PC-3 (cell line): Measurements from ENCODE around the gene C2CD4A. TPM values are rescaled to one million over a fixed set of nuclear protein-coding genes. Genes with fewer than 3 reads are reported as not detected.

ENCODE experiments used
- ATAC-seq: fragments of 200-7000 bp; cut with Tn5 transposase; 2 replicates; pipeline ENCODE4 v1.9.1; 2020; ENCODE audit warnings: mild to moderate bottlenecking, moderate library complexity
- BruUV-seq: library from RNA; stranded (reverse); fragments of 400-500 nt; replicated peaks from 2 replicates; lab custom pipeline; 2021; lab: Mats Ljungman, UMichigan
- CTCF ChIA-PET: fragments of 300-600 bp; sonication (Branson Sonifier 250); formaldehyde crosslinking; loops from one replicate; lab custom pipeline; 2022; ENCODE audit warnings: antibody characterized with exemption; lab: Charles Lee
- POLR2A ChIA-PET: fragments of 300-600 bp; sonication (Branson Sonifier 250); formaldehyde crosslinking; loops from one replicate; lab custom pipeline; 2022; ENCODE audit warnings: antibody characterized with exemption; ENCODE audit not compliant: unreplicated experiment; lab: Charles Lee
- DNase-seq: peaks from one replicate; pipeline ENCODE4 v3.0.0-alpha.2; 2015
- H2AFZ ChIP-seq: fragments of 300-600 bp; sonication (generic); 2 replicates; pipeline ENCODE4 v1.6.0; 2016; ENCODE audit warnings: antibody characterized with exemption, low read length
- H3F3A ChIP-seq: fragments of 300-600 bp; sonication (generic); one replicate; pipeline ENCODE4 v1.6.0; 2017; ENCODE audit warnings: antibody characterized with exemption, low read length, control low read depth, mild to moderate bottlenecking; ENCODE audit not compliant: unreplicated experiment
- H3K27ac ChIP-seq: fragments of 300-600 bp; sonication (generic); 2 replicates; pipeline ENCODE4 v1.5.1; 2016; ENCODE audit warnings: mild to moderate bottlenecking, low read length
- H3K27me3 ChIP-seq: fragments of 300-600 bp; sonication (generic); 2 replicates; pipeline ENCODE4 v1.6.1; 2016; ENCODE audit warnings: low read length, mixed read lengths
- H3K36me3 ChIP-seq: fragments of 300-600 bp; sonication (generic); 2 replicates; pipeline ENCODE4 v1.6.1; 2016; ENCODE audit warnings: low read depth, mixed run types, low read length, mixed read lengths
- H3K4me1 ChIP-seq: fragments of 300-600 bp; sonication (generic); 2 replicates; pipeline ENCODE4 v1.5.1; 2016; ENCODE audit warnings: low read length; ENCODE audit not compliant: insufficient read depth
- H3K4me2 ChIP-seq: fragments of 300-600 bp; sonication (generic); 2 replicates; pipeline ENCODE4 v1.6.0; 2016; ENCODE audit warnings: low read length
- H3K4me3 ChIP-seq: fragments of 300-600 bp; sonication (generic); 2 replicates; pipeline ENCODE4 v1.5.1; 2016; ENCODE audit warnings: mild to moderate bottlenecking, low read length, mixed read lengths
- H3K79me2 ChIP-seq: fragments of 300-600 bp; sonication (generic); 2 replicates; pipeline ENCODE4 v1.6.1; 2017; ENCODE audit warnings: low read length, mixed read lengths
- H3K9ac ChIP-seq: fragments of 300-600 bp; sonication (generic); 2 replicates; pipeline ENCODE4 v1.6.0; 2016; ENCODE audit warnings: mild to moderate bottlenecking, low read length
- H3K9me2 ChIP-seq: fragments of 300-600 bp; sonication (generic); replicated peaks from 2 replicates; pipeline ENCODE4 v1.6.1; 2016; ENCODE audit warnings: mixed run types, low read length, mixed read lengths
- H3K9me3 ChIP-seq: fragments of 300-600 bp; sonication (generic); 2 replicates; pipeline ENCODE4 v1.6.1; 2016; ENCODE audit warnings: low read length, mixed read lengths
- H4K20me1 ChIP-seq: fragments of 300-600 bp; sonication (generic); 2 replicates; pipeline ENCODE4 v1.6.1; 2016; ENCODE audit warnings: low read length, mixed read lengths
- CTCF ChIP-seq: fragments of 300-600 bp; sonication (generic); conservative IDR thresholded peaks from 2 replicates; pipeline ENCODE4 v1.5.1; 2017; ENCODE audit warnings: antibody characterized with exemption, low read depth, mild to moderate bottlenecking, low read length
- EZH2 ChIP-seq: fragments of 300-600 bp; sonication (generic); IDR thresholded peaks from one replicate; pipeline ENCODE4 v1.6.1; 2017; ENCODE audit warnings: antibody characterized with exemption, mild to moderate bottlenecking, low read length; ENCODE audit not compliant: unreplicated experiment
- EZH2phosphoT487 ChIP-seq: fragments of 300-600 bp; sonication (generic); IDR thresholded peaks from 2 replicates; pipeline ENCODE4 v1.6.1; 2018; ENCODE audit warnings: mild to moderate bottlenecking, antibody characterized with exemption, low read length, borderline replicate concordance
- intact Hi-C: fragments of 100-400 bp; cut with micrococcal nuclease; formaldehyde crosslinking; loops from 2 replicates; pipeline ENCODE4 v1.9.0; 2023
- total RNA-seq: library from RNA; depleted of rRNA; stranded (reverse); fragments of >200 nt; gene quantifications from 2 replicates; pipeline ENCODE4 v1.2.3, GENCODE V29; 2014

Gene C2CD4A
- total RNA-seq, 1 experiment from 2014 or later, result 0.11 TPM

GRCh38 chr15:62112616-62113593 is 46.1 kb downstream of the C2CD4A start:
- peak; percentile 84 for DNase-seq
- CTCF ChIA-PET, result interaction anchor here (0.5 to 0.6 kb wide), 2 partner anchors 29 kb away, joined by 5 to 15 read pairs; no protein-coding TSS in a partner anchor
- ATAC-seq, result peak; percentile 89

GRCh38 chr15:62115847-62116246 is 49.1 kb downstream of the C2CD4A start:
- Histone ChIP-seq H3K9ac (no peak overlapping the region), H3K4me1 (peaks cover 40% of the 10 kb centered on the region), H3K9me2 (no peaks in the 10 kb centered on the region), H3K9me3 (no peaks in the 10 kb centered on the region), H3K4me2 (no peak overlapping the region), H3K36me3 (no peaks in the 10 kb centered on the region), H2AFZ (no peak overlapping the region), H3K4me3 (no peak overlapping the region), H3K79me2 (no peaks in the 10 kb centered on the region), H3K27me3 (no peaks in the 10 kb centered on the region), H4K20me1 (no peaks in the 10 kb centered on the region), H3F3A (no peaks in the 10 kb centered on the region), H3K27ac (no peak overlapping the region)
- ATAC-seq (no peak), DNase-seq (no peak)
- no peak for TF ChIP-seq CTCF
- no peak for TF ChIP-seq EZH2phosphoT487
- TF ChIP-seq EZH2, result no peak
- no TSS peak for BruUV-seq
- intact Hi-C loops, result no loop called here
- ChIA-PET POLR2A (no interaction called here), CTCF (no interaction called here)

More at GRCh38 chr15:62112616-62113593, 46.1 kb downstream of the C2CD4A start:
- no peaks in the 10 kb centered on the region for H3K27me3 ChIP-seq
- no peaks in the 10 kb centered on the region for H3K36me3 ChIP-seq
- H3K9me2 ChIP-seq, result no peaks in the 10 kb centered on the region
- H4K20me1 ChIP-seq, result no peaks in the 10 kb centered on the region
- H3K4me3 ChIP-seq, result no peak overlapping the region
- no peaks in the 10 kb centered on the region for H3K9me3 ChIP-seq
- peak overlapping the region; percentile 74 for H3K27ac ChIP-seq
- H3K9ac ChIP-seq, result no peak overlapping the region; the same call in 1 of the 2 replicates
- POLR2A ChIA-PET, result no interaction called here
- TF ChIP-seq CTCF (no peak), EZH2 (no peak), EZH2phosphoT487 (no peak)
- no peaks in the 10 kb centered on the region for H3F3A ChIP-seq
- H2AFZ ChIP-seq, result no peak overlapping the region
- H3K4me2 ChIP-seq, result peak overlapping the region; percentile 50
- intact Hi-C loops, result loop anchor here (5.0 kb wide), 1 partner anchor 51 kb away; the partner anchor contains the start of gene VPS13C
- no peaks in the 10 kb centered on the region for H3K79me2 ChIP-seq
- BruUV-seq, result no TSS peak
- peaks cover 39% of the 10 kb centered on the region for H3K4me1 ChIP-seq
